ENCODE measurements around the gene FXYD2. TPM values are rescaled to one million over a fixed set of nuclear protein-coding genes. Genes with fewer than 3 reads are reported as not detected.

FXYD2 gene
- total and polyA plus RNA-seq, 10 of the 15 experiments (the other 5 are each of a cell fraction or from before 2014, with no cell fraction given), result 1.2 to 4.5 (median 2.4) TPM

GRCh38 chr11:117793583-117793982, 31.0 kb downstream of the FXYD2 start:
- intact Hi-C loops (cut with micrococcal nuclease; ENCODE audit: unreplicated experiment), result no loop called here
- H3K4me3 ChIP-seq, result no peak overlapping the region
- WGBS (ENCODE audit: insufficient coverage, insufficient replicate concordance, low lambda C conversion rate, missing lambda C conversion rate), result 53% methylated on average over 9 of the region's 9 CpGs
- POLR2A ChIA-PET, result no interaction called here
- no peak overlapping the region for H2AFZ ChIP-seq (ENCODE audit: control insufficient read depth, low read depth, low read length)
- BruUV-seq (replicated peaks), result no TSS peak
- no peaks in the 10 kb centered on the region for H3K79me2 ChIP-seq (ENCODE audit: control insufficient read depth, insufficient read depth, low read length)
- no peak overlapping the region for H3K9ac ChIP-seq (ENCODE audit: control insufficient read depth, insufficient read depth, low read length)
- SMC1A ChIA-PET (ENCODE audit: uncharacterized antibody, unreplicated experiment), result interaction anchor here (1.2 kb wide), 1 partner anchor 24 kb away, joined by 3 read pairs; no protein-coding TSS in a partner anchor
- FAIRE-seq (no peak), DNase-seq (ENCODE audit: low read depth, low spot score) (no peak), ATAC-seq (no peak)
- in situ Hi-C loops (cut with MboI), result no loop called here
- H3K27ac ChIP-seq (ENCODE audit: control insufficient read depth, insufficient read depth), result no peak overlapping the region
- H3K4me2 ChIP-seq (ENCODE audit: control insufficient read depth, insufficient read depth), result no peak overlapping the region
- no peaks in the 10 kb centered on the region for H3K36me3 ChIP-seq (ENCODE audit: control insufficient read depth in 2 of 2, insufficient read depth in 2 of 2, low read length in 1 of 2)
- H4K20me1 ChIP-seq (ENCODE audit: control insufficient read depth, insufficient read depth), result no peaks in the 10 kb centered on the region
- CTCF ChIA-PET, result interaction anchor here (0.6 to 1.6 kb wide), 3 partner anchors 14 to 366 kb away, joined by 3 to 7 read pairs (median 3); no protein-coding TSS in a partner anchor
- RAD21 ChIA-PET (ENCODE audit: unreplicated experiment), result no interaction called here
- no peaks in the 10 kb centered on the region for H3K4me1 ChIP-seq (ENCODE audit: control insufficient read depth, insufficient read depth, low read length)
- TF ChIP-seq SIX5 (IDR thresholded peaks at IDR 0.05; ENCODE audit: low read depth, low read length, severe bottlenecking), result no peak
- TF ChIP-seq, protein P1, sequence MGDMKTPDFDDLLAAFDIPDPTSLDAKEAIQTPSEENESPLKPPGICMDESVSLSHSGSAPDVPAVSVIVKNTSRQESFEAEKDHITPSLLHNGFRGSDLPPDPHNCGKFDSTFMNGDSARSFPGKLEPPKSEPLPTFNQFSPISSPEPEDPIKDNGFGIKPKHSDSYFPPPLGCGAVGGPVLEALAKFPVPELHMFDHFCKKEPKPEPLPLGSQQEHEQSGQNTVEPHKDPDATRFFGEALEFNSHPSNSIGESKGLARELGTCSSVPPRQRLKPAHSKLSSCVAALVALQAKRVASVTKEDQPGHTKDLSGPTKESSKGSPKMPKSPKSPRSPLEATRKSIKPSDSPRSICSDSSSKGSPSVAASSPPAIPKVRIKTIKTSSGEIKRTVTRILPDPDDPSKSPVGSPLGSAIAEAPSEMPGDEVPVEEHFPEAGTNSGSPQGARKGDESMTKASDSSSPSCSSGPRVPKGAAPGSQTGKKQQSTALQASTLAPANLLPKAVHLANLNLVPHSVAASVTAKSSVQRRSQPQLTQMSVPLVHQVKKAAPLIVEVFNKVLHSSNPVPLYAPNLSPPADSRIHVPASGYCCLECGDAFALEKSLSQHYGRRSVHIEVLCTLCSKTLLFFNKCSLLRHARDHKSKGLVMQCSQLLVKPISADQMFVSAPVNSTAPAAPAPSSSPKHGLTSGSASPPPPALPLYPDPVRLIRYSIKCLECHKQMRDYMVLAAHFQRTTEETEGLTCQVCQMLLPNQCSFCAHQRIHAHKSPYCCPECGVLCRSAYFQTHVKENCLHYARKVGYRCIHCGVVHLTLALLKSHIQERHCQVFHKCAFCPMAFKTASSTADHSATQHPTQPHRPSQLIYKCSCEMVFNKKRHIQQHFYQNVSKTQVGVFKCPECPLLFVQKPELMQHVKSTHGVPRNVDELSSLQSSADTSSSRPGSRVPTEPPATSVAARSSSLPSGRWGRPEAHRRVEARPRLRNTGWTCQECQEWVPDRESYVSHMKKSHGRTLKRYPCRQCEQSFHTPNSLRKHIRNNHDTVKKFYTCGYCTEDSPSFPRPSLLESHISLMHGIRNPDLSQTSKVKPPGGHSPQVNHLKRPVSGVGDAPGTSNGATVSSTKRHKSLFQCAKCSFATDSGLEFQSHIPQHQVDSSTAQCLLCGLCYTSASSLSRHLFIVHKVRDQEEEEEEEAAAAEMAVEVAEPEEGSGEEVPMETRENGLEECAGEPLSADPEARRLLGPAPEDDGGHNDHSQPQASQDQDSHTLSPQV (IDR thresholded peaks at IDR 0.05), result no peak
- no peak for TF ChIP-seq HDAC6 (IDR thresholded peaks at IDR 0.05; ENCODE audit: unreplicated experiment)
- no peak for TF ChIP-seq FOXM1 (IDR thresholded peaks at IDR 0.05; ENCODE audit: low read depth, low read length)
- TF ChIP-seq BHLHE40 (IDR thresholded peaks at IDR 0.05; ENCODE audit: borderline replicate concordance in 1 of 2, low read depth in 2 of 2, low read length in 1 of 2), result no peak
- no peak for TF ChIP-seq NFYA (IDR thresholded peaks at IDR 0.05; ENCODE audit: borderline replicate concordance, low read depth, low read length)
- TF ChIP-seq, protein P2, sequence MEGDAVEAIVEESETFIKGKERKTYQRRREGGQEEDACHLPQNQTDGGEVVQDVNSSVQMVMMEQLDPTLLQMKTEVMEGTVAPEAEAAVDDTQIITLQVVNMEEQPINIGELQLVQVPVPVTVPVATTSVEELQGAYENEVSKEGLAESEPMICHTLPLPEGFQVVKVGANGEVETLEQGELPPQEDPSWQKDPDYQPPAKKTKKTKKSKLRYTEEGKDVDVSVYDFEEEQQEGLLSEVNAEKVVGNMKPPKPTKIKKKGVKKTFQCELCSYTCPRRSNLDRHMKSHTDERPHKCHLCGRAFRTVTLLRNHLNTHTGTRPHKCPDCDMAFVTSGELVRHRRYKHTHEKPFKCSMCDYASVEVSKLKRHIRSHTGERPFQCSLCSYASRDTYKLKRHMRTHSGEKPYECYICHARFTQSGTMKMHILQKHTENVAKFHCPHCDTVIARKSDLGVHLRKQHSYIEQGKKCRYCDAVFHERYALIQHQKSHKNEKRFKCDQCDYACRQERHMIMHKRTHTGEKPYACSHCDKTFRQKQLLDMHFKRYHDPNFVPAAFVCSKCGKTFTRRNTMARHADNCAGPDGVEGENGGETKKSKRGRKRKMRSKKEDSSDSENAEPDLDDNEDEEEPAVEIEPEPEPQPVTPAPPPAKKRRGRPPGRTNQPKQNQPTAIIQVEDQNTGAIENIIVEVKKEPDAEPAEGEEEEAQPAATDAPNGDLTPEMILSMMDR (IDR thresholded peaks at IDR 0.05 in 2 of 3, conservative IDR thresholded peaks at IDR 0.05 in 1 of 3; ENCODE audit: control insufficient read depth in 2 of 3, extremely low read depth in 1 of 3, insufficient read depth in 1 of 3, low read depth in 3 of 3, low read length in 3 of 3), result no peak
- no peak for TF ChIP-seq JUNB (IDR thresholded peaks at IDR 0.05)
- no peak for TF ChIP-seq IRF3 (IDR thresholded peaks at IDR 0.05)
- no peak for TF ChIP-seq SUPT20H (IDR thresholded peaks at IDR 0.05; ENCODE audit: borderline replicate concordance, control insufficient read depth, low read depth, low read length)
- no peak for TF ChIP-seq MEF2B (IDR thresholded peaks at IDR 0.05; ENCODE audit: partially characterized antibody, poor library complexity, severe bottlenecking)
- peaks cover 4 to 8% of the 10 kb centered on the region in 2 experiments; a peak in 3 of 4 replicates for H3K27me3 ChIP-seq (replicated peaks in 1 of 2; ENCODE audit: control insufficient read depth in 2 of 2, insufficient read depth in 2 of 2, low read length in 1 of 2)
- H3K9me3 ChIP-seq (replicated peaks; ENCODE audit: control insufficient read depth, insufficient read depth, low read length), result no peaks in the 10 kb centered on the region
